Right atrium auricular region (tissue), 2 donors: ENCODE measurements around the gene PNLDC1. TPM values are rescaled to one million over a fixed set of nuclear protein-coding genes. Genes with fewer than 3 reads are reported as not detected.

Source experiments
- DNase-seq: peaks from one replicate; pipeline ENCODE4 v3.0.0-alpha.2; 2019; ENCODE audit warnings: low spot score
- H3K27ac ChIP-seq, 2 donors: fragments of 200-600 bp; sonication (generic); 1 replicate in 1 of 2; 2 replicates in 1 of 2; pipeline ENCODE4 v1.5.1; 2016 to 2019
- H3K27me3 ChIP-seq, 2 donors: fragments of 200-600 bp; sonication (generic); one replicate each; pipeline versions ENCODE4 v1.5.1 to v1.6.0; 2017 to 2019
- H3K36me3 ChIP-seq: fragments of 200-600 bp; sonication (generic); one replicate; pipeline ENCODE4 v1.5.1; 2016
- H3K4me1 ChIP-seq, 2 donors: fragments of 200-600 bp; sonication (generic); one replicate each; pipeline versions ENCODE4 v1.5.1 to v1.6.0; 2017 to 2019
- H3K4me3 ChIP-seq, 2 donors: fragments of 200-600 bp; sonication (generic); 1 replicate in 1 of 2; 2 replicates in 1 of 2; pipeline ENCODE4 v1.5.1; 2017 to 2019; ENCODE audit warnings: mild to moderate bottlenecking in 1 of 2, moderate library complexity in 1 of 2
- H3K9me3 ChIP-seq, 2 donors: fragments of 200-600 bp; sonication (generic); one replicate each; pipeline ENCODE4 v1.5.1; 2019
- total RNA-seq, 2 donors: library from RNA; depleted of rRNA; stranded (reverse); fragments of >200 nt; gene quantifications; one replicate each; pipeline ENCODE4 v1.1.0, GENCODE V29; 2016
- TF ChIP-seq, protein P1 (sequence below), 2 donors: fragments of 200-600 bp; sonication (generic); IDR thresholded peaks; one replicate each; pipeline ENCODE4 v1.5.1; 2019; ENCODE audit warnings: antibody characterized with exemption in 2 of 2

PNLDC1 gene
- total RNA-seq, 2 donors from 2014 or later, result 0.33 TPM; not detected in 1

- H3K4me3 ChIP-seq, result no peak overlapping the region
- DNase-seq, result no peak
Observed at GRCh38 chr6:159831373-159831679, 31.2 kb downstream of the PNLDC1 start.

DNA sequence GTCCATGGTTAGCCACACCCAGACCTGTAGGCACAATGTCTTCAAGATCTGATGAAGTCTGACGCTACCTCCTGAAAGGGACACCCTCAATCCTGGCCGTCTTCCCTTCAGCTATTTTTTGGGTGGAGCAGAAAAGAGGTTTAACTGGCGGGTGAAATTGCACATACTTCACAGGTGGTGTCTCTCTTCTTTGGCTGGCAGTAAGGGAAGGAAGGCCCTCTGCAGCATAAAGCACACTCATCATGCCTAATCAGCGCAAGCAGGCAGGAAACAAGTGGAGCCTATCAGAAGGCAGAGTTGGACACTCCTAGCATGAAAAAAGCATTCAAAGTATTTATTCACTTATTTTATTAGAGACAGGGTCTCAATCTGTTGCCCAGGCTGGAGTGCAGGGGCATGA is 32.9 kb downstream of the PNLDC1 start:
- no peak for DNase-seq
- Histone ChIP-seq H3K4me1 (peaks cover 0 to 30% of the 10 kb centered on the region in 2 donors), H3K27me3 (no peaks in the 10 kb centered on the region), H3K4me3 (no peak overlapping the region), H3K9me3 (no peaks in the 10 kb centered on the region), H3K27ac (no peak overlapping the region), H3K36me3 (no peaks in the 10 kb centered on the region)
- TF ChIP-seq, protein P1, sequence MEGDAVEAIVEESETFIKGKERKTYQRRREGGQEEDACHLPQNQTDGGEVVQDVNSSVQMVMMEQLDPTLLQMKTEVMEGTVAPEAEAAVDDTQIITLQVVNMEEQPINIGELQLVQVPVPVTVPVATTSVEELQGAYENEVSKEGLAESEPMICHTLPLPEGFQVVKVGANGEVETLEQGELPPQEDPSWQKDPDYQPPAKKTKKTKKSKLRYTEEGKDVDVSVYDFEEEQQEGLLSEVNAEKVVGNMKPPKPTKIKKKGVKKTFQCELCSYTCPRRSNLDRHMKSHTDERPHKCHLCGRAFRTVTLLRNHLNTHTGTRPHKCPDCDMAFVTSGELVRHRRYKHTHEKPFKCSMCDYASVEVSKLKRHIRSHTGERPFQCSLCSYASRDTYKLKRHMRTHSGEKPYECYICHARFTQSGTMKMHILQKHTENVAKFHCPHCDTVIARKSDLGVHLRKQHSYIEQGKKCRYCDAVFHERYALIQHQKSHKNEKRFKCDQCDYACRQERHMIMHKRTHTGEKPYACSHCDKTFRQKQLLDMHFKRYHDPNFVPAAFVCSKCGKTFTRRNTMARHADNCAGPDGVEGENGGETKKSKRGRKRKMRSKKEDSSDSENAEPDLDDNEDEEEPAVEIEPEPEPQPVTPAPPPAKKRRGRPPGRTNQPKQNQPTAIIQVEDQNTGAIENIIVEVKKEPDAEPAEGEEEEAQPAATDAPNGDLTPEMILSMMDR (IDR thresholded peaks at IDR 0.05), result no peak

More at GRCh38 chr6:159831373-159831679, 31.2 kb downstream of the PNLDC1 start:
- Histone ChIP-seq H3K27ac (no peak overlapping the region), H3K27me3 (no peaks in the 10 kb centered on the region), H3K36me3 (no peaks in the 10 kb centered on the region), H3K9me3 (no peaks in the 10 kb centered on the region), H3K4me1 (peaks cover 0 to 28% of the 10 kb centered on the region in 2 donors)
- TF ChIP-seq, protein P1 (IDR thresholded peaks at IDR 0.05), result no peak

DNA sequence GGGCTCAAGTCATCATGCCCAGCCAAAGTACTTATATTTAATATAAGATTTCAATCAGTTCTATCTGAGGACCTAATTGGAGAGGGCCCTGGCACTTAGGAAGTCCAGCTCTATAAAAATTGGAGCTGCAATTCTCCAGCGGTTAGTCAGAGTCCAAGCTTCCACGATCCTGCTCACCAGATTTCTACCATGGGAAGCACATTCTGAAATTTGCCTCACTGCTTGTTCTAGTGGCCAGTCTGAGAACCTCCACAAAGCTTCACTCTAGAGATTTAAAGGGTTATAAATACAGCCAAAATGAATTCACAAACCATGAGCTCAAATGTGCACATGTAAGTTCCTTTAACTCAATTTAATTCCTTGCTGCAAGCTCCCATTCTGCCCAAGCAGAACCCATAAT is 33.5 kb downstream of the PNLDC1 start:
- no peak for DNase-seq
- TF ChIP-seq, protein P1 (IDR thresholded peaks at IDR 0.05), result no peak
- Histone ChIP-seq H3K4me1 (peaks cover 0 to 30% of the 10 kb centered on the region in 2 donors), H3K4me3 (no peak overlapping the region), H3K36me3 (no peaks in the 10 kb centered on the region), H3K27ac (no peak overlapping the region), H3K27me3 (no peaks in the 10 kb centered on the region), H3K9me3 (no peaks in the 10 kb centered on the region)

DNA sequence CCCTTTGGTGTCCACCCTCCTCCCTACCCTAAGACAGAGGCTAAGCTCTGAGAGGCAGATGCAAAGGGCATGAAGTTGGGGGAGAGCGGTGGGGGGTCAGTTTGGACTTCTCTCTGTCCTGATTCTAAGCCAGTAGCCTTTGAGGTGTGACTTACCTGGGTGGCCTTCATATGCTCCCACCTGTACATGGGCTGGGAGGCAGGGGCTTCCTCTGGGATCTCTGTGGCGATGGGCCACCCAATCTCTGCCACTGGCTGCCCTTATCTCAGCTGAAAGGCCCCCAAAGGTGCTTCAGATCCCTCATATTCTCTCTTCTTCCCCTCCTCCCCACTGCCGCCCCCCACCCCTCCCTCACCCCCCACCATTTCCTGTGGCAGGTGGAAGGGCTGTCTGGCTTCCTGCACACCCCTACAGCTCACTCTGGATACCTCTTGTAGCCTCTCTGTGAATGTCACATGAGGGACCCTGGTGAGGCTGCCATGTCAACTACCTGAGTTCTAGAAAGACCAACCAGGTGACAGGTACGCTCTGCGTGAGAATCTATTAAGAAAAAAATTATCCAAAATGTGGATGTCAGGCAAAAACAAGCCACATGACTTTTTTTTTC is 34.0 kb downstream of the PNLDC1 start:
- Histone ChIP-seq H3K9me3 (no peaks in the 10 kb centered on the region), H3K27ac (no peak overlapping the region), H3K4me1 (peaks cover 0 to 30% of the 10 kb centered on the region in 2 donors), H3K27me3 (no peaks in the 10 kb centered on the region), H3K4me3 (no peak overlapping the region), H3K36me3 (no peaks in the 10 kb centered on the region)
- DNase-seq, result no peak
- TF ChIP-seq, protein P1 (IDR thresholded peaks at IDR 0.05), result no peak

GRCh38 chr6:159836718-159837490 is 36.8 kb downstream of the PNLDC1 start:
- no peaks in the 10 kb centered on the region for H3K27me3 ChIP-seq
- DNase-seq, result no peak
- TF ChIP-seq, protein P1 (IDR thresholded peaks at IDR 0.05), result no peak
- H3K27ac ChIP-seq, result peak overlapping the region; percentile 74 to 82
- peaks cover 0 to 15% of the 10 kb centered on the region in 2 donors for H3K4me1 ChIP-seq
- H3K36me3 ChIP-seq, result no peaks in the 10 kb centered on the region
- H3K4me3 ChIP-seq, result peak overlapping the region; percentile 21 to 38
- H3K9me3 ChIP-seq, result no peaks in the 10 kb centered on the region
